UCSD-AML1 (cell line): ENCODE measurements around the gene GGACT.

Experiments
- DNase-seq: peaks from one replicate; lab custom pipeline; 2025; ENCODE audit not compliant: unreplicated experiment; lab: John Stamatoyannopoulos, UW

Gene GGACT

GRCh38 chr13:100483139-100483538 is 105.5 kb downstream of the GGACT start:
- DNase-seq: no peak

- no peak for DNase-seq
Measured at GRCh38 chr13:100480676-100481075, 107.9 kb downstream of the GGACT start.
